Nephron progenitor cell (in vitro differentiated cells): Measurements from ENCODE around the gene GLDN.

Source experiments
- DNase-seq: peaks from one replicate; pipeline ENCODE4 v3.0.0; 2021
- H3K27ac Mint-ChIP-seq: 2 replicates; pipeline ENCODE4 v1.8.0; 2021; ENCODE audit warnings: mild to moderate bottlenecking, moderate library complexity, mixed read lengths
- H3K27me3 Mint-ChIP-seq: 2 replicates; pipeline ENCODE4 v1.8.0; 2021; ENCODE audit warnings: mild to moderate bottlenecking, low read depth, mixed read lengths; ENCODE audit not compliant: poor library complexity
- H3K36me3 Mint-ChIP-seq: 2 replicates; pipeline ENCODE4 v1.8.0; 2021; ENCODE audit warnings: low read depth, mixed read lengths
- H3K4me1 Mint-ChIP-seq: 2 replicates; pipeline ENCODE4 v1.8.0; 2021; ENCODE audit warnings: mixed read lengths
- H3K4me3 Mint-ChIP-seq: 2 replicates; pipeline ENCODE4 v1.8.0; 2021; ENCODE audit warnings: mild to moderate bottlenecking, moderate library complexity, mixed read lengths
- H3K9me3 Mint-ChIP-seq: 2 replicates; pipeline ENCODE4 v1.8.0; 2021; ENCODE audit warnings: mild to moderate bottlenecking, moderate library complexity, mixed read lengths
- TF ChIP-seq, protein P1 (sequence below): fragments of 200-600 bp; sonication (generic); IDR thresholded peaks from 2 replicates; pipeline ENCODE4 v1.5.0; 2021; ENCODE audit warnings: antibody characterized with exemption

GLDN gene

DNA sequence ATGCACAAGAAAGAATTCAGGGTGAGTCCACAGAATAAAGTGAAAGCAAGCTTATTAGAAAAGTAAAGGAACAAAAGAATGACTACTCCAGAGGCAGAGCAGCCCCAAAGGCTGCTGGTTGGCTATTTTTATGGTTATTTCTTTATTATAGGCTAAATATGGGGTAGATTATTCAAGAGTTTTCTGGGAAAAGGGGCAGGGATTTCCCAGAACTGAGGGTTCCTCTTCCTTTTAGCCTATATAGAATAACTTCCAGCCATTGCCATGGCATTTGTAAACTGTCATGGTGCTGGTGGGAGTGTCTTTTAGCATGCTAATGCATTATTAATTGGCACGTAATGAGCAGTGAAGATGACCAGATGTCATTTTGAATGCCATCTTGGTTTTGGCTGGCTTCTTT is 13.6 kb downstream of the GLDN start:
- H3K9me3 Mint-ChIP-seq = no peaks in the 10 kb centered on the region
- H3K4me1 Mint-ChIP-seq = no peaks in the 10 kb centered on the region
- H3K36me3 Mint-ChIP-seq = no peaks in the 10 kb centered on the region
- DNase-seq = no peak
- H3K4me3 Mint-ChIP-seq = no peak overlapping the region
- no peak overlapping the region for H3K27ac Mint-ChIP-seq
- TF ChIP-seq, protein P1, sequence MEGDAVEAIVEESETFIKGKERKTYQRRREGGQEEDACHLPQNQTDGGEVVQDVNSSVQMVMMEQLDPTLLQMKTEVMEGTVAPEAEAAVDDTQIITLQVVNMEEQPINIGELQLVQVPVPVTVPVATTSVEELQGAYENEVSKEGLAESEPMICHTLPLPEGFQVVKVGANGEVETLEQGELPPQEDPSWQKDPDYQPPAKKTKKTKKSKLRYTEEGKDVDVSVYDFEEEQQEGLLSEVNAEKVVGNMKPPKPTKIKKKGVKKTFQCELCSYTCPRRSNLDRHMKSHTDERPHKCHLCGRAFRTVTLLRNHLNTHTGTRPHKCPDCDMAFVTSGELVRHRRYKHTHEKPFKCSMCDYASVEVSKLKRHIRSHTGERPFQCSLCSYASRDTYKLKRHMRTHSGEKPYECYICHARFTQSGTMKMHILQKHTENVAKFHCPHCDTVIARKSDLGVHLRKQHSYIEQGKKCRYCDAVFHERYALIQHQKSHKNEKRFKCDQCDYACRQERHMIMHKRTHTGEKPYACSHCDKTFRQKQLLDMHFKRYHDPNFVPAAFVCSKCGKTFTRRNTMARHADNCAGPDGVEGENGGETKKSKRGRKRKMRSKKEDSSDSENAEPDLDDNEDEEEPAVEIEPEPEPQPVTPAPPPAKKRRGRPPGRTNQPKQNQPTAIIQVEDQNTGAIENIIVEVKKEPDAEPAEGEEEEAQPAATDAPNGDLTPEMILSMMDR = no peak
- H3K27me3 Mint-ChIP-seq = no peaks in the 10 kb centered on the region

DNA sequence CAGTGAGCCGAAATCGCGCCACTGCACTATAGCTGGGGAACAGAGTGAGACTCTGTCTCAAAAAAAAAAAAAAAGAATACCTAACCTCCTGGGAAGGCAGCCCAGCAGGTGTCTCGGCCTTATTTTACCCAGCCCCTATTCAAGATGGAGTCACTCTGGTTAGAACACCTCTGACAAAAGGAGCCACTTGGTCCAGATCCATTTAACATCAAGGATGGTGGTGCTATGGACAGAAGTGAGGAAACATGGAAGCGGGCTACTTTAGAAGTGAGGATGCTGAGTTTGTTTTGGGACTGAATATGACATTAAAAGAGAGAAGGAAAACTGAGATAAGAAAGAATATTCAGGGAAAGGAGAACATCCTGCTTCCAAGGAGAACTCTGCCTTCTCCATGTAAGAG is 14.7 kb downstream of the GLDN start:
- no peaks in the 10 kb centered on the region for H3K4me1 Mint-ChIP-seq
- no peak overlapping the region for H3K4me3 Mint-ChIP-seq
- no peak for DNase-seq
- TF ChIP-seq, protein P1 = no peak
- H3K9me3 Mint-ChIP-seq = no peaks in the 10 kb centered on the region
- H3K27me3 Mint-ChIP-seq = no peaks in the 10 kb centered on the region
- H3K27ac Mint-ChIP-seq = no peak overlapping the region
- no peaks in the 10 kb centered on the region for H3K36me3 Mint-ChIP-seq

DNA sequence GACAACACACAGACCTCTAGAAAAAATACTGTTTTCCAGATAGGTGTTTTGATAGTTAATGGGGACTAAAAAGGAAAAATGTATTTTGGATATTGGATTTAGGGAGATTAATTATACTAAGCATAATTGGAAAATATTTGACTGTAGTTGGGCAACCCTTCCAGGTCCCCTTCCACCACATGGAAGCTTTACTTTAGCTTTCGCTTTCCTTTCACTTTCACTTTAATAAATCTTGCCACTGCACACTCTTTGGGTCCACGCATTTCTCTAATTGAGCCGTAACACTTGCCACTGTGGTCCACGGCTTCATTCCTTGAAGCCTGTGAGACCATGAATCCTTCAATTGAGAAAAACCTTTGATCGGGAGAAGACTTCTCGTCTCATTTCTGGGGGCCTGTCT is 15.5 kb downstream of the GLDN start:
- Mint-ChIP-seq H3K4me1 (no peaks in the 10 kb centered on the region), H3K27me3 (no peaks in the 10 kb centered on the region), H3K36me3 (no peaks in the 10 kb centered on the region), H3K4me3 (no peak overlapping the region), H3K27ac (no peak overlapping the region), H3K9me3 (no peaks in the 10 kb centered on the region)
- no peak for DNase-seq
- TF ChIP-seq, protein P1 = no peak

DNA sequence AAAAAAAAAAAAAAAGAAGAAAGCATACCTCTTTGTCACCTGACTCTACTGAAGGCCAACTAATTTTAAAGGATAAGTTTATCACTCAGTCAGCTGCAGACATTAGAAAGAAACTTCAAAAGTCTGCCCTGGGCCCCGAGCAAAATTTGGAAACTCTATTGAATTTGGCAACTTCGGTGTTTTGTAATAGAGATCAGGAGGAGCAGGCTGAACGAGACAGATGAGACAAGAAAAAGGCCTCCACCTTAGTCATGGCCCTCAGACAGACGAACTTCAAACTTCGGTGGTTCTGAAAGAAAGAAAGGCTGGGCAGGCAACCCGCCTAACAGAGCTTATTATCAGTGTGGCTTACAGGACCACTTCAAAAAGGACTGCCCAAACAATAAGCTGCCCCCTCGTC is 18.5 kb downstream of the GLDN start:
- TF ChIP-seq, protein P1 = no peak
- H3K9me3 Mint-ChIP-seq = no peaks in the 10 kb centered on the region
- H3K36me3 Mint-ChIP-seq = no peaks in the 10 kb centered on the region
- H3K27me3 Mint-ChIP-seq = no peaks in the 10 kb centered on the region
- no peaks in the 10 kb centered on the region for H3K4me1 Mint-ChIP-seq
- H3K4me3 Mint-ChIP-seq = no peak overlapping the region
- no peak for DNase-seq
- H3K27ac Mint-ChIP-seq = no peak overlapping the region

DNA sequence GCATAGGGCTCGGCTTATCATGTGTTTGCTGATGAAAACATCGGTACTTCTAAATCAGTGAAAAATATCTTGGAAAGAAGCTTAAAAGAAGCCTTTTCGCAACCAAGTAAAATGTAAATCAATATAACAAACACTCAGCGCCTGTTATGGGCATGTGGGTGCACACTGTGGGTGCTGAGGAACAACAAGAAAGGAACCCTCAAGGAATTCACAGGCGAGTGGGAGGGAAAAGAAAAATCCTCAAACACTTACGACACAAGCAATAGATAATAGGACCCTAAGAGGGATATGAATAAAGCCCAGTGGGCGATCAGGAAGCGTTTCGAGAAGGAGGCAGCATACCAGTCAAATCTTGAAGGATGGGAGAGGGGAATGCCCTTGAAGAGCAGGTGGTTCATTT is 21.9 kb downstream of the GLDN start:
- TF ChIP-seq, protein P1 = no peak
- DNase-seq = no peak
- H3K4me1 Mint-ChIP-seq = peaks cover 5% of the 10 kb centered on the region
- H3K36me3 Mint-ChIP-seq = no peaks in the 10 kb centered on the region
- H3K9me3 Mint-ChIP-seq = no peaks in the 10 kb centered on the region
- peaks cover 3% of the 10 kb centered on the region for H3K27me3 Mint-ChIP-seq
- no peak overlapping the region for H3K27ac Mint-ChIP-seq
- H3K4me3 Mint-ChIP-seq = no peak overlapping the region

DNA sequence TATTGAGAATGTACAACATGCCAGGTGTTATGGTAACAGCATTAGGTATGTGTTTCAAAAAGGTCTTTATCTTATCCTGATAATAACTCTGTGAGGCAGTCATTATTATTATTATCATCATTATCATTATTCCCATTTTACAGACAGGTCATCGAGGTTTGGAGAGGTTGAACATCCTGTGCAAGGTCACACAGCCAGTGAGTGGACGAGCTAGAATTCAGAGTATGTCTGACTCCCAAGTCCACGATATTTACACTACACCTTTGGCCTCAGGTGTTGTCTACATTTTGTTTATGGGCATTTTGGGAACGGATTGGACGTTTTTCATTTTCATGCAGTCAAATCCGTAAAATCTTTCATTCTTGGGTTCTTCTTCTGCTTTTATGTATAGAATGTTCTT is 24.0 kb downstream of the GLDN start:
- DNase-seq = no peak
- peaks cover 3% of the 10 kb centered on the region for H3K27me3 Mint-ChIP-seq
- no peaks in the 10 kb centered on the region for H3K9me3 Mint-ChIP-seq
- no peaks in the 10 kb centered on the region for H3K36me3 Mint-ChIP-seq
- TF ChIP-seq, protein P1 = no peak
- no peak overlapping the region for H3K4me3 Mint-ChIP-seq
- peaks cover 16% of the 10 kb centered on the region for H3K4me1 Mint-ChIP-seq
- H3K27ac Mint-ChIP-seq = no peak overlapping the region
